ENCODE measurements around the gene ADRA2C. TPM values are rescaled to one million over a fixed set of nuclear protein-coding genes. Genes with fewer than 3 reads are reported as not detected.
A peak's percentile ranks its signal among the peaks of the same experiment; 100 is the strongest.

ADRA2C gene
- total RNA-seq, 1 donor from 2014 or later = 1.0 TPM

- Histone ChIP-seq H3K27ac (ENCODE audit: low read depth, low read length) (no peak overlapping the region), H3K27me3 (ENCODE audit: control insufficient read depth in 3 of 3, insufficient read depth in 3 of 3, low read length in 3 of 3) (peaks cover 52 to 66% (median 58%) of the 10 kb centered on the region in 3 donors), H3K4me1 (ENCODE audit: control insufficient read depth in 3 of 3, insufficient read depth in 3 of 3, low read length in 3 of 3) (peaks cover 4 to 16% (median 10%) of the 10 kb centered on the region in 3 donors), H3K4me3 (ENCODE audit: low read length in 3 of 3) (peak overlapping the region in 2 of 3 donors; percentile 65), H3K9me3 (ENCODE audit: control insufficient read depth in 3 of 3, low read length in 3 of 3) (peaks cover 0 to 3% (median 0%) of the 10 kb centered on the region in 3 donors), H3K36me3 (ENCODE audit: control insufficient read depth in 3 of 3, insufficient read depth in 3 of 3, low read length in 3 of 3) (no peaks in the 10 kb centered on the region), H3K9ac (ENCODE audit: low read depth in 1 of 3, low read length in 3 of 3) (peak overlapping the region in 1 of 3 donors; percentile 54)
Observed at GRCh38 chr4:3766785-3767569, 792 bp downstream of the ADRA2C start.

- peaks cover 60 to 74% (median 65%) of the 10 kb centered on the region in 3 donors for H3K27me3 ChIP-seq (ENCODE audit: control insufficient read depth in 3 of 3, insufficient read depth in 3 of 3, low read length in 3 of 3)
- H3K9me3 ChIP-seq (ENCODE audit: control insufficient read depth in 3 of 3, low read length in 3 of 3) = no peaks in the 10 kb centered on the region
- no peak overlapping the region for H3K27ac ChIP-seq (ENCODE audit: low read depth, low read length)
- peaks cover 4 to 16% (median 10%) of the 10 kb centered on the region in 3 donors for H3K4me1 ChIP-seq (ENCODE audit: control insufficient read depth in 3 of 3, insufficient read depth in 3 of 3, low read length in 3 of 3)
- no peak overlapping the region for H3K9ac ChIP-seq (ENCODE audit: low read depth in 1 of 3, low read length in 3 of 3)
- H3K36me3 ChIP-seq (ENCODE audit: control insufficient read depth in 3 of 3, insufficient read depth in 3 of 3, low read length in 3 of 3) = no peaks in the 10 kb centered on the region
- no peak overlapping the region for H3K4me3 ChIP-seq (ENCODE audit: low read length in 3 of 3)
Observed at GRCh38 chr4:3767570-3768288, 1.5 kb downstream of the ADRA2C start.

GRCh38 chr4:3768842-3769641 lies 2.9 kb downstream of the ADRA2C start:
- Histone ChIP-seq H3K4me1 (ENCODE audit: control insufficient read depth in 3 of 3, insufficient read depth in 3 of 3, low read length in 3 of 3) (peaks cover 4 to 16% (median 10%) of the 10 kb centered on the region in 3 donors), H3K36me3 (ENCODE audit: control insufficient read depth in 3 of 3, insufficient read depth in 3 of 3, low read length in 3 of 3) (no peaks in the 10 kb centered on the region), H3K4me3 (ENCODE audit: low read length in 3 of 3) (no peak overlapping the region), H3K9ac (ENCODE audit: low read depth in 1 of 3, low read length in 3 of 3) (no peak overlapping the region), H3K27me3 (ENCODE audit: control insufficient read depth in 3 of 3, insufficient read depth in 3 of 3, low read length in 3 of 3) (peaks cover 71 to 83% (median 78%) of the 10 kb centered on the region in 3 donors), H3K9me3 (ENCODE audit: control insufficient read depth in 3 of 3, low read length in 3 of 3) (no peaks in the 10 kb centered on the region), H3K27ac (ENCODE audit: low read depth, low read length) (no peak overlapping the region)

- Histone ChIP-seq H3K27ac (ENCODE audit: low read depth, low read length) (no peak overlapping the region), H3K9ac (ENCODE audit: low read depth in 1 of 3, low read length in 3 of 3) (no peak overlapping the region), H3K36me3 (ENCODE audit: control insufficient read depth in 3 of 3, insufficient read depth in 3 of 3, low read length in 3 of 3) (no peaks in the 10 kb centered on the region), H3K9me3 (ENCODE audit: control insufficient read depth in 3 of 3, low read length in 3 of 3) (no peaks in the 10 kb centered on the region), H3K27me3 (ENCODE audit: control insufficient read depth in 3 of 3, insufficient read depth in 3 of 3, low read length in 3 of 3) (peaks cover 76 to 83% (median 80%) of the 10 kb centered on the region in 3 donors), H3K4me3 (ENCODE audit: low read length in 3 of 3) (no peak overlapping the region), H3K4me1 (ENCODE audit: control insufficient read depth in 3 of 3, insufficient read depth in 3 of 3, low read length in 3 of 3) (peaks cover 4 to 14% (median 10%) of the 10 kb centered on the region in 3 donors)
Observed at GRCh38 chr4:3769642-3770184, 3.5 kb downstream of the ADRA2C start.

- Histone ChIP-seq H3K9me3 (ENCODE audit: control insufficient read depth in 3 of 3, low read length in 3 of 3) (no peaks in the 10 kb centered on the region), H3K4me3 (ENCODE audit: low read length in 3 of 3) (no peak overlapping the region), H3K27me3 (ENCODE audit: control insufficient read depth in 3 of 3, insufficient read depth in 3 of 3, low read length in 3 of 3) (peaks cover 78 to 83% (median 82%) of the 10 kb centered on the region in 3 donors), H3K36me3 (ENCODE audit: control insufficient read depth in 3 of 3, insufficient read depth in 3 of 3, low read length in 3 of 3) (no peaks in the 10 kb centered on the region), H3K4me1 (ENCODE audit: control insufficient read depth in 3 of 3, insufficient read depth in 3 of 3, low read length in 3 of 3) (peaks cover 0 to 7% (median 5%) of the 10 kb centered on the region in 3 donors), H3K9ac (ENCODE audit: low read depth in 1 of 3, low read length in 3 of 3) (peak overlapping the region in 1 of 3 donors; percentile 16), H3K27ac (ENCODE audit: low read depth, low read length) (no peak overlapping the region)
Observed at GRCh38 chr4:3770323-3771163, 4.4 kb downstream of the ADRA2C start.

- Histone ChIP-seq H3K9me3 (ENCODE audit: control insufficient read depth in 3 of 3, low read length in 3 of 3) (no peaks in the 10 kb centered on the region), H3K27ac (ENCODE audit: low read depth, low read length) (no peak overlapping the region), H3K36me3 (ENCODE audit: control insufficient read depth in 3 of 3, insufficient read depth in 3 of 3, low read length in 3 of 3) (no peaks in the 10 kb centered on the region), H3K27me3 (ENCODE audit: control insufficient read depth in 3 of 3, insufficient read depth in 3 of 3, low read length in 3 of 3) (peaks cover 85 to 90% (median 87%) of the 10 kb centered on the region in 3 donors), H3K4me1 (ENCODE audit: control insufficient read depth in 3 of 3, insufficient read depth in 3 of 3, low read length in 3 of 3) (peaks cover 0 to 7% (median 5%) of the 10 kb centered on the region in 3 donors), H3K9ac (ENCODE audit: low read depth in 1 of 3, low read length in 3 of 3) (peak overlapping the region in 1 of 3 donors; percentile 16), H3K4me3 (ENCODE audit: low read length in 3 of 3) (no peak overlapping the region)
Observed at GRCh38 chr4:3771164-3771809, 5.1 kb downstream of the ADRA2C start.

- no peaks in the 10 kb centered on the region for H3K9me3 ChIP-seq (ENCODE audit: control insufficient read depth in 3 of 3, low read length in 3 of 3)
- peaks cover 86 to 88% (median 86%) of the 10 kb centered on the region in 3 donors for H3K27me3 ChIP-seq (ENCODE audit: control insufficient read depth in 3 of 3, insufficient read depth in 3 of 3, low read length in 3 of 3)
- H3K36me3 ChIP-seq (ENCODE audit: control insufficient read depth in 3 of 3, insufficient read depth in 3 of 3, low read length in 3 of 3) = no peaks in the 10 kb centered on the region
- H3K4me1 ChIP-seq (ENCODE audit: control insufficient read depth in 3 of 3, insufficient read depth in 3 of 3, low read length in 3 of 3) = peaks cover 0 to 2% (median under 1%) of the 10 kb centered on the region in 3 donors
- H3K4me3 ChIP-seq (ENCODE audit: low read length in 3 of 3) = no peak overlapping the region
- no peak overlapping the region for H3K27ac ChIP-seq (ENCODE audit: low read depth, low read length)
- no peak overlapping the region for H3K9ac ChIP-seq (ENCODE audit: low read depth in 1 of 3, low read length in 3 of 3)
Observed at GRCh38 chr4:3771939-3772495, 5.8 kb downstream of the ADRA2C start.

GRCh38 chr4:3772632-3773031 lies 6.4 kb downstream of the ADRA2C start:
- Histone ChIP-seq H3K4me1 (ENCODE audit: control insufficient read depth in 3 of 3, insufficient read depth in 3 of 3, low read length in 3 of 3) (no peaks in the 10 kb centered on the region), H3K9ac (ENCODE audit: low read depth in 1 of 3, low read length in 3 of 3) (no peak overlapping the region), H3K27me3 (ENCODE audit: control insufficient read depth in 3 of 3, insufficient read depth in 3 of 3, low read length in 3 of 3) (peaks cover 82 to 90% (median 88%) of the 10 kb centered on the region in 3 donors), H3K27ac (ENCODE audit: low read depth, low read length) (no peak overlapping the region), H3K4me3 (ENCODE audit: low read length in 3 of 3) (no peak overlapping the region), H3K9me3 (ENCODE audit: control insufficient read depth in 3 of 3, low read length in 3 of 3) (no peaks in the 10 kb centered on the region), H3K36me3 (ENCODE audit: control insufficient read depth in 3 of 3, insufficient read depth in 3 of 3, low read length in 3 of 3) (no peaks in the 10 kb centered on the region)

Data from skeletal muscle tissue (tissue), 4 donors.